GM12878 (cell line): ENCODE data around the gene CASP10. TPM values are rescaled to one million over a fixed set of nuclear protein-coding genes. Genes with fewer than 3 reads are reported as not detected.

Experiments used
- ATAC-seq: fragments of 200-7000 bp; cut with Tn5 transposase; 3 replicates; pipeline ENCODE4 v1.9.1; 2020; ENCODE audit warnings: mild to moderate bottlenecking, moderate library complexity
- BruUV-seq: library from RNA; stranded (reverse); fragments of 400-500 nt; replicated peaks from 2 replicates; lab custom pipeline; 2021; lab: Mats Ljungman, UMichigan
- CTCF ChIA-PET: fragments of 300-600 bp; sonication (Branson Sonifier 250); formaldehyde crosslinking; extraction: SDS; loops from one replicate; lab custom pipeline; 2021; ENCODE audit warnings: inconsistent platforms; lab: Yijun Ruan, JAX
- POLR2A ChIA-PET: fragments of 350-600 bp; formaldehyde crosslinking; extraction: SDS; loops from one replicate; lab custom pipeline; 2021; ENCODE audit warnings: inconsistent platforms; lab: Charles Lee
- RAD21 ChIA-PET: fragments of 300-600 bp; sonication (Branson Sonifier 250); formaldehyde crosslinking; loops from one replicate; lab custom pipeline; 2023; ENCODE audit warnings: antibody characterized with exemption; ENCODE audit not compliant: unreplicated experiment; lab: Charles Lee
- SMC1A ChIA-PET: fragments of 300-600 bp; sonication (Branson Sonifier 250); formaldehyde crosslinking; loops from one replicate; lab custom pipeline; 2023; ENCODE audit not compliant: unreplicated experiment, uncharacterized antibody; lab: Charles Lee
- DNase-seq: peaks from one replicate; pipeline ENCODE4 v3.0.0-alpha.2; 2011; ENCODE audit warnings: low read depth, low spot score
- FAIRE-seq: peaks from 3 replicates; lab custom pipeline; 2011; peaks lifted over from hg19 to GRCh38; lab: Jason Lieb, UNC
- H2AFZ ChIP-seq: 2 replicates; pipeline ENCODE4 v1.6.0; 2011; ENCODE audit warnings: low read depth, low read length, control low read depth; ENCODE audit not compliant: control insufficient read depth
- H3K27ac ChIP-seq: 2 replicates; pipeline ENCODE4 v1.5.1; 2011; ENCODE audit warnings: control low read depth; ENCODE audit not compliant: control insufficient read depth, insufficient read depth
- H3K27me3 ChIP-seq, 2 experiments: replicated peaks in 1 of 2; 2 replicates each; pipeline versions ENCODE4 v1.6.0 to v1.6.1; 2011; ENCODE audit warnings: low read length in 1 of 2; ENCODE audit not compliant: control insufficient read depth in 2 of 2, insufficient read depth in 2 of 2
- H3K36me3 ChIP-seq, 2 experiments: 2 replicates each; pipeline ENCODE4 v1.5.1; 2011; ENCODE audit warnings: low read length in 1 of 2; ENCODE audit not compliant: control insufficient read depth in 2 of 2, insufficient read depth in 2 of 2
- H3K4me1 ChIP-seq: 2 replicates; pipeline ENCODE4 v1.6.1; 2011; ENCODE audit warnings: mild to moderate bottlenecking, low read length, moderate library complexity, mixed read lengths; ENCODE audit not compliant: control insufficient read depth, insufficient read depth
- H3K4me2 ChIP-seq: 2 replicates; pipeline ENCODE4 v1.6.0; 2011; ENCODE audit warnings: control low read depth; ENCODE audit not compliant: control insufficient read depth, insufficient read depth
- H3K4me3 ChIP-seq: fragments of 200-600 bp; sonication (generic); 2 replicates; pipeline ENCODE4 v1.5.1; 2016
- H3K79me2 ChIP-seq: 2 replicates; pipeline ENCODE4 v1.6.0; 2011; ENCODE audit warnings: low read length; ENCODE audit not compliant: control insufficient read depth, insufficient read depth
- H3K9ac ChIP-seq: 2 replicates; pipeline ENCODE4 v1.8.0; 2011; ENCODE audit warnings: low read length, control low read depth, mixed read lengths; ENCODE audit not compliant: control insufficient read depth, insufficient read depth
- H3K9me3 ChIP-seq: replicated peaks from 3 replicates; pipeline ENCODE4 v1.5.1; 2011; ENCODE audit warnings: mild to moderate bottlenecking, low read length; ENCODE audit not compliant: control insufficient read depth, insufficient read depth
- H4K20me1 ChIP-seq: 2 replicates; pipeline ENCODE4 v1.6.0; 2011; ENCODE audit not compliant: control insufficient read depth, insufficient read depth
- BHLHE40 ChIP-seq, 2 experiments: fragments of 450-650 bp in 1 of 2; IDR thresholded peaks; 2 replicates each; pipeline ENCODE4 v1.6.1; 2011 to 2017; ENCODE audit warnings: low read depth in 2 of 2, borderline replicate concordance in 1 of 2, improper control_type of control experiment in 1 of 2, low read length in 1 of 2, mild to moderate bottlenecking in 1 of 2
- CBFB ChIP-seq: IDR thresholded peaks from 2 replicates; pipeline ENCODE4 v1.6.1; 2016; ENCODE audit warnings: antibody characterized with exemption, low read depth
- CBX3 ChIP-seq: fragments of 200-600 bp; sonication (generic); IDR thresholded peaks from 2 replicates; pipeline ENCODE4 v1.6.1; 2016; ENCODE audit warnings: low read depth, borderline replicate concordance
- CHD1 ChIP-seq: IDR thresholded peaks from 2 replicates; pipeline ENCODE4 v1.6.1; 2012; ENCODE audit warnings: low read depth, low read length, improper control_type of control experiment
- CREB1 ChIP-seq: IDR thresholded peaks from 2 replicates; pipeline ENCODE4 v1.6.1; 2012; ENCODE audit warnings: low read depth, mild to moderate bottlenecking, inconsistent platforms
- CREM ChIP-seq: IDR thresholded peaks from 2 replicates; pipeline ENCODE4 v1.6.1; 2014; ENCODE audit warnings: antibody characterized with exemption, low read depth
- FOS ChIP-seq: IDR thresholded peaks from 3 replicates; pipeline ENCODE4 v1.6.1; 2011; ENCODE audit warnings: borderline replicate concordance; ENCODE audit not compliant: insufficient read length; ENCODE audit errors: extremely low read depth
- HCFC1 ChIP-seq: fragments of 150-350 bp; IDR thresholded peaks from 2 replicates; pipeline ENCODE4 v1.6.1; 2014; ENCODE audit warnings: low read length
- MEF2B ChIP-seq: fragments of 450-650 bp; IDR thresholded peaks from 2 replicates; pipeline ENCODE4 v1.6.1; 2018; ENCODE audit warnings: mild to moderate bottlenecking, moderate library complexity; ENCODE audit not compliant: partially characterized antibody, poor library complexity, severe bottlenecking
- MTA2 ChIP-seq: fragments of 450-650 bp; IDR thresholded peaks from 2 replicates; pipeline ENCODE4 v1.6.1; 2016; ENCODE audit warnings: low read depth, mild to moderate bottlenecking, moderate library complexity
- SIX5 ChIP-seq: IDR thresholded peaks from 2 replicates; pipeline ENCODE4 v1.6.1; 2011; ENCODE audit warnings: mild to moderate bottlenecking, low read depth, low read length, moderate library complexity; ENCODE audit not compliant: severe bottlenecking
- SMAD1 ChIP-seq: fragments of 450-650 bp; IDR thresholded peaks from 2 replicates; pipeline ENCODE4 v1.6.1; 2018; ENCODE audit warnings: mild to moderate bottlenecking, low read depth; ENCODE audit not compliant: partially characterized antibody
- SPI1 ChIP-seq: IDR thresholded peaks from 2 replicates; pipeline ENCODE4 v1.6.1; 2011; ENCODE audit warnings: low read depth, mild to moderate bottlenecking, low read length, moderate library complexity, borderline replicate concordance; ENCODE audit not compliant: insufficient read depth
- TCF12 ChIP-seq: IDR thresholded peaks from 2 replicates; pipeline ENCODE4 v1.6.1; 2011; ENCODE audit warnings: low read depth, mild to moderate bottlenecking, low read length
- WGBS: methylation state at CpG from one replicate; pipeline ENCODE4 v1.1.6; 2016; ENCODE audit warnings: low lambda C conversion rate; ENCODE audit not compliant: insufficient replicate concordance, insufficient coverage; ENCODE audit errors: missing lambda C conversion rate; 5-methylcytosine and 5-hydroxymethylcytosine counted together
- in situ Hi-C: fragments of 300-500 bp; cut with MboI; formaldehyde crosslinking; loops from 9 replicates; pipeline ENCODE4 v1.14.3; 2018; ENCODE audit warnings: mixed read lengths
- intact Hi-C: fragments of 100-400 bp; cut with micrococcal nuclease; formaldehyde crosslinking; loops from one replicate; pipeline ENCODE4 v1.14.2; 2022; ENCODE audit not compliant: unreplicated experiment
- polyA plus RNA-seq, 11 experiments: library from polyadenylated mRNA; depleted of rRNA in 4 of 11; unstranded in 6 of 11; stranded (reverse) in 5 of 11; fragments of >200 nt; fragmentation: Nextera tagmentation in 4 of 11; fragmentation: Illumina TruSeq in 1 of 11; extraction: Ambion mirVana in 4 of 11; extraction: Trizol in 1 of 11; gene quantifications; 1 replicate in 1 of 11; 2 replicates in 10 of 11; pipeline versions ENCODE4 v1.2.1 to v1.2.3, GENCODE V29; 2011 to 2016; ENCODE audit warnings: inconsistent platforms in 2 of 11, missing spikeins in 2 of 11, low read depth in 1 of 11
- total RNA-seq, 4 experiments: library from RNA; depleted of rRNA in 3 of 4; stranded (reverse); fragments of >200 nt in 3 of 4; fragmentation: Illumina TruSeq in 1 of 4; extraction: Trizol in 1 of 4; gene quantifications; 2 replicates each; pipeline versions ENCODE4 v1.2.1 to v1.2.3, GENCODE V29; 2013 to 2021
- TF ChIP-seq, protein P1 (sequence below): fragments of 450-650 bp; IDR thresholded peaks from 2 replicates; pipeline ENCODE4 v1.6.1; 2017; ENCODE audit warnings: low read depth, mild to moderate bottlenecking, moderate library complexity
- TF ChIP-seq, protein P2 (sequence below): IDR thresholded peaks from 2 replicates; pipeline ENCODE4 v1.6.1; 2011; ENCODE audit warnings: low read depth, mild to moderate bottlenecking, low read length, moderate library complexity, borderline replicate concordance; ENCODE audit errors: extremely low read depth
- TF ChIP-seq, protein P3 (sequence below): fragments of 450-650 bp; IDR thresholded peaks from 2 replicates; pipeline ENCODE4 v1.6.1; 2017; ENCODE audit warnings: mild to moderate bottlenecking, moderate library complexity

Gene CASP10
- total and polyA plus RNA-seq, 10 of the 15 experiments (the other 5 are each of a cell fraction or from before 2014, with no cell fraction given) = 7.2 to 14.1 (median 10.8) TPM

DNA sequence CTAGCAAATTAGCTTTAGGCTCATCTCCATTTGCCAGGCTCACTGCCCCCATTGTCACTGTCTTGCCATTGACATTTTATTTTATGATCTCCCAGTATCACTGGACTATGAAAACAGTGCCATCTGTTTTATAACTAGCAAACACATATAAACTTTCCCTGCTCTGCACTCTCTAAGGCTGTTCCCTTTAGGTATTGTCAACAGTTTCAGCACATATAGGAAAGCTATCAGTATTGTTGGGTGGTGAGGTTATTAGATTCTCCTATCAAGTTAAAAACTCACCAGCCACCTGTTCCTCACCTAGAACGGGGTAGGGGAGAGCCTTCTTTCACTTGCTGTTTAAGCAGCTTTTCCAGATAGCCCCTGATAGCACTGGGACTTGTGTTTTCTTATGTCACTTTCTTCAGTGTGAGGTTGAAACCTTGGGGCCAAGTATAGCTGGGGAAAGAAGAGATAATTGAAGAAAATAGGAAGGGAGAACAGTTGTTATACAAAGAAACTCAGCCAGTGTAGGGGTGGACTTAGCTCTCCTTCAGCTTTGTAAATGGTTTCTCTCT lies 34.4 kb upstream of the CASP10 start:
- TF ChIP-seq CBX3 (no peak), CHD1 (no peak), SPI1 (no peak), CREB1 (no peak), CBFB (no peak), MTA2 (no peak), TCF12 (no peak), HCFC1 (no peak), SIX5 (no peak), MEF2B (no peak), BHLHE40 (IDR thresholded peaks at IDR 0.05; ENCODE audit: borderline replicate concordance in 1 of 2, low read depth in 2 of 2, low read length in 1 of 2) (no peak), FOS (no peak), CREM (no peak), SMAD1 (no peak)
- TF ChIP-seq, protein P1, sequence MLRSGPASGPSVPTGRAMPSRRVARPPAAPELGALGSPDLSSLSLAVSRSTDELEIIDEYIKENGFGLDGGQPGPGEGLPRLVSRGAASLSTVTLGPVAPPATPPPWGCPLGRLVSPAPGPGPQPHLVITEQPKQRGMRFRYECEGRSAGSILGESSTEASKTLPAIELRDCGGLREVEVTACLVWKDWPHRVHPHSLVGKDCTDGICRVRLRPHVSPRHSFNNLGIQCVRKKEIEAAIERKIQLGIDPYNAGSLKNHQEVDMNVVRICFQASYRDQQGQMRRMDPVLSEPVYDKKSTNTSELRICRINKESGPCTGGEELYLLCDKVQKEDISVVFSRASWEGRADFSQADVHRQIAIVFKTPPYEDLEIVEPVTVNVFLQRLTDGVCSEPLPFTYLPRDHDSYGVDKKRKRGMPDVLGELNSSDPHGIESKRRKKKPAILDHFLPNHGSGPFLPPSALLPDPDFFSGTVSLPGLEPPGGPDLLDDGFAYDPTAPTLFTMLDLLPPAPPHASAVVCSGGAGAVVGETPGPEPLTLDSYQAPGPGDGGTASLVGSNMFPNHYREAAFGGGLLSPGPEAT = no peak
- TF ChIP-seq, protein P2, sequence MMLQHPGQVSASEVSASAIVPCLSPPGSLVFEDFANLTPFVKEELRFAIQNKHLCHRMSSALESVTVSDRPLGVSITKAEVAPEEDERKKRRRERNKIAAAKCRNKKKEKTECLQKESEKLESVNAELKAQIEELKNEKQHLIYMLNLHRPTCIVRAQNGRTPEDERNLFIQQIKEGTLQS = no peak
- TF ChIP-seq, protein P3, sequence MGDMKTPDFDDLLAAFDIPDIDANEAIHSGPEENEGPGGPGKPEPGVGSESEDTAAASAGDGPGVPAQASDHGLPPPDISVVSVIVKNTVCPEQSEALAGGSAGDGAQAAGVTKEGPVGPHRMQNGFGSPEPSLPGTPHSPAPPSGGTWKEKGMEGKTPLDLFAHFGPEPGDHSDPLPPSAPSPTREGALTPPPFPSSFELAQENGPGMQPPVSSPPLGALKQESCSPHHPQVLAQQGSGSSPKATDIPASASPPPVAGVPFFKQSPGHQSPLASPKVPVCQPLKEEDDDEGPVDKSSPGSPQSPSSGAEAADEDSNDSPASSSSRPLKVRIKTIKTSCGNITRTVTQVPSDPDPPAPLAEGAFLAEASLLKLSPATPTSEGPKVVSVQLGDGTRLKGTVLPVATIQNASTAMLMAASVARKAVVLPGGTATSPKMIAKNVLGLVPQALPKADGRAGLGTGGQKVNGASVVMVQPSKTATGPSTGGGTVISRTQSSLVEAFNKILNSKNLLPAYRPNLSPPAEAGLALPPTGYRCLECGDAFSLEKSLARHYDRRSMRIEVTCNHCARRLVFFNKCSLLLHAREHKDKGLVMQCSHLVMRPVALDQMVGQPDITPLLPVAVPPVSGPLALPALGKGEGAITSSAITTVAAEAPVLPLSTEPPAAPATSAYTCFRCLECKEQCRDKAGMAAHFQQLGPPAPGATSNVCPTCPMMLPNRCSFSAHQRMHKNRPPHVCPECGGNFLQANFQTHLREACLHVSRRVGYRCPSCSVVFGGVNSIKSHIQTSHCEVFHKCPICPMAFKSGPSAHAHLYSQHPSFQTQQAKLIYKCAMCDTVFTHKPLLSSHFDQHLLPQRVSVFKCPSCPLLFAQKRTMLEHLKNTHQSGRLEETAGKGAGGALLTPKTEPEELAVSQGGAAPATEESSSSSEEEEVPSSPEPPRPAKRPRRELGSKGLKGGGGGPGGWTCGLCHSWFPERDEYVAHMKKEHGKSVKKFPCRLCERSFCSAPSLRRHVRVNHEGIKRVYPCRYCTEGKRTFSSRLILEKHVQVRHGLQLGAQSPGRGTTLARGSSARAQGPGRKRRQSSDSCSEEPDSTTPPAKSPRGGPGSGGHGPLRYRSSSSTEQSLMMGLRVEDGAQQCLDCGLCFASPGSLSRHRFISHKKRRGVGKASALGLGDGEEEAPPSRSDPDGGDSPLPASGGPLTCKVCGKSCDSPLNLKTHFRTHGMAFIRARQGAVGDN = no peak
- TF ChIP-seq, all 136 proteins: peak for 0
- in situ Hi-C loops = no loop called here
- no TSS peak for BruUV-seq
- ChIA-PET SMC1A (interaction anchor here (0.8 to 2.0 kb wide), 4 partner anchors 9 to 33 kb away, joined by 3 to 15 read pairs (median 6); partner anchors contain the start of gene CFLAR), CTCF (interaction anchor here (0.6 to 2.5 kb wide), 8 partner anchors 10 to 34 kb away, joined by 3 to 10 read pairs (median 4); partner anchors contain the start of genes CASP10 and CFLAR), RAD21 (interaction anchor here (0.7 to 1.8 kb wide), 6 partner anchors 10 to 243 kb away, joined by 3 to 11 read pairs (median 4); no protein-coding TSS in a partner anchor), POLR2A (interaction anchor here (0.8 to 1.6 kb wide), 4 partner anchors 10 to 26 kb away, joined by 3 to 8 read pairs (median 4); no protein-coding TSS in a partner anchor)
- no peaks in the 10 kb centered on the region for H3K27me3 ChIP-seq
- H4K20me1 ChIP-seq = no peaks in the 10 kb centered on the region
- intact Hi-C loops = no loop called here
- ATAC-seq = peak; percentile 10
- no peak for DNase-seq
- no peak overlapping the region for H2AFZ ChIP-seq
- peaks cover 12 to 27% of the 10 kb centered on the region in 2 experiments for H3K36me3 ChIP-seq
- H3K9ac ChIP-seq = no peak overlapping the region
- no peak overlapping the region for H3K4me3 ChIP-seq
- peaks cover 8% of the 10 kb centered on the region; the same call in 1 of the 2 replicates for H3K4me1 ChIP-seq
- no peak overlapping the region for H3K4me2 ChIP-seq
- H3K9me3 ChIP-seq = no peaks in the 10 kb centered on the region
- H3K27ac ChIP-seq = no peak overlapping the region
- no peak for FAIRE-seq
- peaks cover 11% of the 10 kb centered on the region for H3K79me2 ChIP-seq
- WGBS = 29% methylated on average over 1 of the region's 1 CpG
